Measurements from ENCODE around the gene ANKHD1. TPM values are rescaled to one million over a fixed set of nuclear protein-coding genes. Genes with fewer than 3 reads are reported as not detected.
A peak's percentile ranks its signal among the peaks of the same experiment; 100 is the strongest.

The ANKHD1 gene
- total RNA-seq, 1 experiment from 2014 or later = 109 TPM

DNA sequence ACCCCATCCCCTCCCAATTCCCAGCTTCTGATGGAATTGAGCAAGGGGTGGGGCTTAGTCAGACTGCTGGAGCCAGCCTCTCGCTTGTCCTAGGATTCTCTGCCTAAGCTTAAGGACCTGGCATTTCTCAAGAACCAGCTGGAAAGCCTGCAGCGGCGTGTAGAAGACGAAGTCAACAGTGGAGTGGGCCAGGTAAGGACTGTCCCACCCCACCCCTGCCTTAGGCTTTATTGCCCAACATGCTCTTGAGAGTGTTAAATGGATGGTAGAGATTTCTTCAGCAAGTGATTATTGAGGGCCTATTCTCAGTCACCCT, 164.1 kb downstream of the ANKHD1 start:
- intact Hi-C loops (cut with micrococcal nuclease; ENCODE audit: unreplicated experiment) = loop anchor here (2.0 kb wide), 2 partner anchors 73 to 81 kb away; partner anchors contain the start of genes IK, NDUFA2 and TMCO6
- ChIA-PET POLR2A (ENCODE audit: unreplicated experiment) (interaction anchor here (1.0 kb wide), 1 partner anchor 602 kb away, joined by 5 read pairs; no protein-coding TSS in a partner anchor), CTCF (interaction anchor here (0.9 kb wide), 1 partner anchor 13 kb away, joined by 5 read pairs; no protein-coding TSS in a partner anchor)
- no TSS peak for BruUV-seq (replicated peaks)
- H3F3A ChIP-seq (ENCODE audit: insufficient read depth, low read depth) = no peaks in the 10 kb centered on the region
- no peak overlapping the region for H3K27ac ChIP-seq
- no peak overlapping the region for H2AFZ ChIP-seq
- no peaks in the 10 kb centered on the region for H3K9me3 ChIP-seq (ENCODE audit: insufficient read depth, low read depth)
- H4K20me1 ChIP-seq (ENCODE audit: insufficient read depth) = no peaks in the 10 kb centered on the region
- H3K36me3 ChIP-seq (ENCODE audit: low read depth) = no peaks in the 10 kb centered on the region
- peaks cover 14% of the 10 kb centered on the region for H3K4me1 ChIP-seq (replicated peaks; ENCODE audit: insufficient read depth)
- peak overlapping the region; percentile 92 for H3K4me2 ChIP-seq
- H3K27me3 ChIP-seq (ENCODE audit: insufficient read depth, low read depth) = no peaks in the 10 kb centered on the region
- peak overlapping the region; percentile 76 for H3K4me3 ChIP-seq
- peaks cover 21% of the 10 kb centered on the region for H3K79me2 ChIP-seq (ENCODE audit: low read depth)
- DNase-seq = no peak
- TF ChIP-seq, protein P1, sequence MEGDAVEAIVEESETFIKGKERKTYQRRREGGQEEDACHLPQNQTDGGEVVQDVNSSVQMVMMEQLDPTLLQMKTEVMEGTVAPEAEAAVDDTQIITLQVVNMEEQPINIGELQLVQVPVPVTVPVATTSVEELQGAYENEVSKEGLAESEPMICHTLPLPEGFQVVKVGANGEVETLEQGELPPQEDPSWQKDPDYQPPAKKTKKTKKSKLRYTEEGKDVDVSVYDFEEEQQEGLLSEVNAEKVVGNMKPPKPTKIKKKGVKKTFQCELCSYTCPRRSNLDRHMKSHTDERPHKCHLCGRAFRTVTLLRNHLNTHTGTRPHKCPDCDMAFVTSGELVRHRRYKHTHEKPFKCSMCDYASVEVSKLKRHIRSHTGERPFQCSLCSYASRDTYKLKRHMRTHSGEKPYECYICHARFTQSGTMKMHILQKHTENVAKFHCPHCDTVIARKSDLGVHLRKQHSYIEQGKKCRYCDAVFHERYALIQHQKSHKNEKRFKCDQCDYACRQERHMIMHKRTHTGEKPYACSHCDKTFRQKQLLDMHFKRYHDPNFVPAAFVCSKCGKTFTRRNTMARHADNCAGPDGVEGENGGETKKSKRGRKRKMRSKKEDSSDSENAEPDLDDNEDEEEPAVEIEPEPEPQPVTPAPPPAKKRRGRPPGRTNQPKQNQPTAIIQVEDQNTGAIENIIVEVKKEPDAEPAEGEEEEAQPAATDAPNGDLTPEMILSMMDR (conservative IDR thresholded peaks at IDR 0.05) = no peak
- TF ChIP-seq EZH2 (IDR thresholded peaks at IDR 0.05; ENCODE audit: low read depth) = no peak
- no peaks in the 10 kb centered on the region for H3K9me2 ChIP-seq (ENCODE audit: insufficient read depth)

DNA sequence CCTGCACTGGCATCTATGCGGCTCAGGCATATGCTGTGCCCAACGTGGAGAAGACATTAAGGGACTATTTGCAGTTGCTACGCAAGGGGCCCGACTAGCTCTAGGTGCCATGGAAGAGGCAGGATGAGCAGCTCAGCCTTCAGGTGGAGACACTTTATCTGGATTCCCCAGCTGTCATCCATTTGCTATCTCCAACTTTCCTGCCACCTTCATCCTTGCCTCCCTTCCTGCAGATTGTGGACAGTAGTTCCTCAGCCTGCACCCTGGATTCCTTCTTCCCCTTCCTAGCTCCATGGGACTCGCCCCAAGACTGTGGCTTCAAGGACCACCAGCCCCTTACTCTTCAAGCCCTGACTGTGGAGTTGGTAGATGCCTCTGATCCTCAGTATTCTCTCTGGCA, 165.0 kb downstream of the ANKHD1 start:
- H3K4me1 ChIP-seq (replicated peaks; ENCODE audit: insufficient read depth) = peaks cover 14% of the 10 kb centered on the region
- no TSS peak for BruUV-seq (replicated peaks)
- CTCF ChIA-PET = no interaction called here
- H3K27ac ChIP-seq = no peak overlapping the region
- no peaks in the 10 kb centered on the region for H3K9me2 ChIP-seq (ENCODE audit: insufficient read depth)
- TF ChIP-seq, protein P1 (conservative IDR thresholded peaks at IDR 0.05) = no peak
- TF ChIP-seq EZH2 (IDR thresholded peaks at IDR 0.05; ENCODE audit: low read depth) = no peak
- no peaks in the 10 kb centered on the region for H3K36me3 ChIP-seq (ENCODE audit: low read depth)
- H3K27me3 ChIP-seq (ENCODE audit: insufficient read depth, low read depth) = no peaks in the 10 kb centered on the region
- H3K79me2 ChIP-seq (ENCODE audit: low read depth) = peaks cover 21% of the 10 kb centered on the region
- H4K20me1 ChIP-seq (ENCODE audit: insufficient read depth) = no peaks in the 10 kb centered on the region
- no peaks in the 10 kb centered on the region for H3F3A ChIP-seq (ENCODE audit: insufficient read depth, low read depth)
- no peak overlapping the region for H2AFZ ChIP-seq
- H3K4me3 ChIP-seq = no peak overlapping the region
- POLR2A ChIA-PET (ENCODE audit: unreplicated experiment) = no interaction called here
- intact Hi-C loops (cut with micrococcal nuclease; ENCODE audit: unreplicated experiment) = no loop called here
- no peaks in the 10 kb centered on the region for H3K9me3 ChIP-seq (ENCODE audit: insufficient read depth, low read depth)
- H3K4me2 ChIP-seq = no peak overlapping the region
- no peak for DNase-seq

DNA sequence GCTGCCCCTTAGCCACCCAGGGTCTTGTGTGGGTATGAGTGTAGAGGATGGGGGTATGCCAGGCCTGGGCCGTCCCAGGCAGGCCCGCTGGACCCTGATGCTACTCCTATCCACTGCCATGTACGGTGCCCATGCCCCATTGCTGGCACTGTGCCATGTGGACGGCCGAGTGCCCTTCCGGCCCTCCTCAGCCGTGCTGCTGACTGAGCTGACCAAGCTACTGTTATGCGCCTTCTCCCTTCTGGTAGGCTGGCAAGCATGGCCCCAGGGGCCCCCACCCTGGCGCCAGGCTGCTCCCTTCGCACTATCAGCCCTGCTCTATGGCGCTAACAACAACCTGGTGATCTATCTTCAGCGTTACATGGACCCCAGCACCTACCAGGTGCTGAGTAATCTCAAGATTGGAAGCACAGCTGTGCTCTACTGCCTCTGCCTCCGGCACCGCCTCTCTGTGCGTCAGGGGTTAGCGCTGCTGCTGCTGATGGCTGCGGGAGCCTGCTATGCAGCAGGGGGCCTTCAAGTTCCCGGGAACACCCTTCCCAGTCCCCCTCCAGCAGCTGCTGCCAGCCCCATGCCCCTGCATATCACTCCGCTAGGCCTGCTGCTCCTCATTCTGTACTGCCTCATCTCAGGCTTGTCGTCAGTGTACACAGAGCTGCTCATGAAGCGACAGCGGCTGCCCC, 165.6 kb downstream of the ANKHD1 start:
- H3K36me3 ChIP-seq (ENCODE audit: low read depth) = no peaks in the 10 kb centered on the region
- H3K9me2 ChIP-seq (ENCODE audit: insufficient read depth) = no peaks in the 10 kb centered on the region
- DNase-seq = no peak
- H3K4me3 ChIP-seq = no peak overlapping the region
- BruUV-seq (replicated peaks) = no TSS peak
- TF ChIP-seq, protein P1 (conservative IDR thresholded peaks at IDR 0.05) = no peak
- no peaks in the 10 kb centered on the region for H3K9me3 ChIP-seq (ENCODE audit: insufficient read depth, low read depth)
- H3K27me3 ChIP-seq (ENCODE audit: insufficient read depth, low read depth) = no peaks in the 10 kb centered on the region
- H2AFZ ChIP-seq = no peak overlapping the region
- peaks cover 21% of the 10 kb centered on the region for H3K79me2 ChIP-seq (ENCODE audit: low read depth)
- no peak overlapping the region for H3K27ac ChIP-seq
- no peak overlapping the region for H3K4me2 ChIP-seq
- no peaks in the 10 kb centered on the region for H4K20me1 ChIP-seq (ENCODE audit: insufficient read depth)
- intact Hi-C loops (cut with micrococcal nuclease; ENCODE audit: unreplicated experiment) = no loop called here
- H3F3A ChIP-seq (ENCODE audit: insufficient read depth, low read depth) = no peaks in the 10 kb centered on the region
- CTCF ChIA-PET = no interaction called here
- H3K4me1 ChIP-seq (replicated peaks; ENCODE audit: insufficient read depth) = peaks cover 14% of the 10 kb centered on the region
- POLR2A ChIA-PET (ENCODE audit: unreplicated experiment) = no interaction called here
